ENCODE measurements around the gene SLC6A19. TPM values are rescaled to one million over a fixed set of nuclear protein-coding genes. Genes with fewer than 3 reads are reported as not detected.

Gene SLC6A19
- total and polyA plus RNA-seq, 9 of the 15 experiments (the other 6 are each of a cell fraction or from before 2014, with no cell fraction given): 0.03 to 1.6 (median 0.59) TPM

DNA sequence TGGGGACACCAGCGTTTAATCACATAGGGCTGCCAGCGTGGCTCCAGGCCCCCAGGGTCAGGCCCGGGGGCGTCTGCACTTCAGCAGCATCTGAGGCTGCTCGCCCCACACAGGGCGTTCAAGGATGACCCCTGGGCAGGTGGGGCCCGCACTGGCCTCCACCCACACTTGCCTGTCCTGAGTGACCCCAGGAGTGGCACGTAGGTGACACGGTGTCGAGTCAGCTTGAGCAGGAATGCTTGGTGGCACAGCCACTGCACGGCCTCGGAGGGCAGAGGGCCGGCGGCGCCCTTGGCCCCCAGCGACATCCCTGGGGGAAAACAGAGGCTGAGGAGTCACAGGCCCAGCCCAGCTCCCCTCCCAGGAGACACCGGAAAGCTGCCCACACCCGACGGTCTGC, 52.8 kb downstream of the SLC6A19 start:
- Histone ChIP-seq H3K9ac (ENCODE audit: insufficient read depth in 1 of 2, low read depth in 2 of 2, low read length in 2 of 2) (peak overlapping the region in 1 of 2 experiments; percentile 42; a peak in 1 of 4 replicates), H4K20me1 (replicated peaks; ENCODE audit: control insufficient read depth, insufficient read depth, low read length) (peaks cover 30% of the 10 kb centered on the region), H3K79me2 (ENCODE audit: control insufficient read depth, insufficient read depth, low read length) (no peaks in the 10 kb centered on the region), H3K4me1 (replicated peaks in 1 of 2; ENCODE audit: control insufficient read depth in 2 of 2, insufficient read depth in 2 of 2, low read length in 2 of 2) (peaks cover 0 to 29% of the 10 kb centered on the region in 2 experiments; a peak in 1 of 5 replicates), H3K9me3 (replicated peaks; ENCODE audit: control insufficient read depth, insufficient read depth, low read depth, low read length) (no peaks in the 10 kb centered on the region), H2AFZ (ENCODE audit: low read depth, low read length) (no peak overlapping the region), H3K9me1 (ENCODE audit: control insufficient read depth, insufficient read depth, low read length) (no peaks in the 10 kb centered on the region), H3K27me3 (ENCODE audit: control insufficient read depth in 2 of 2, insufficient read depth in 2 of 2, low read length in 2 of 2) (peaks cover 2 to 54% of the 10 kb centered on the region in 2 experiments; a peak in 4 of 5 replicates), H3K4me2 (ENCODE audit: insufficient read depth, low read length) (no peak overlapping the region), H3K36me3 (ENCODE audit: control insufficient read depth, insufficient read depth, low read length) (no peaks in the 10 kb centered on the region), H3K4me3 (no peak overlapping the region), H3K27ac (ENCODE audit: extremely low read depth, low read depth, low read length) (no peak overlapping the region)
- no peak for FAIRE-seq
- BruUV-seq (replicated peaks): no TSS peak
- no peak for ATAC-seq
- ChIA-PET POLR2A (interaction anchor here (0.6 kb wide), 1 partner anchor 403 kb away, joined by 3 read pairs; no protein-coding TSS in a partner anchor), CTCF (ENCODE audit: low intra/inter-chr PET ratio) (no interaction called here)
- 13% methylated on average over 19 of the region's 19 CpGs for WGBS (ENCODE audit: insufficient coverage, low coverage, missing lambda C conversion rate)
- intact Hi-C loops (cut with micrococcal nuclease): no loop called here
- in situ Hi-C loops (cut with MboI): no loop called here
- no peak for DNase-seq (ENCODE audit: extremely low read depth in 1 of 4, low spot score in 3 of 4)
- no peak for TF ChIP-seq E2F6 (IDR thresholded peaks at IDR 0.05; ENCODE audit: borderline replicate concordance in 1 of 2, extremely low read depth in 1 of 2, insufficient read depth in 1 of 2, insufficient read length in 1 of 2, low read depth in 1 of 2, low read length in 1 of 2, poor library complexity in 1 of 2, severe bottlenecking in 1 of 2)
- TF ChIP-seq ZBTB17 (CRISPR knock-in tag; IDR thresholded peaks at IDR 0.05): no peak
- TF ChIP-seq BRD9 (IDR thresholded peaks at IDR 0.05; ENCODE audit: low read depth, partially characterized antibody): no peak
- TF ChIP-seq MBD1 (CRISPR knock-in tag; IDR thresholded peaks at IDR 0.05): no peak
- no peak for TF ChIP-seq ZNF316 (IDR thresholded peaks at IDR 0.05)
- TF ChIP-seq SP1 (CRISPR knock-in tag; IDR thresholded peaks at IDR 0.05): no peak
- TF ChIP-seq ZNF239 (CRISPR knock-in tag; IDR thresholded peaks at IDR 0.05): no peak

Data from K562 (cell line).